ENCODE results near the gene RUNX1.

Gene RUNX1

DNA sequence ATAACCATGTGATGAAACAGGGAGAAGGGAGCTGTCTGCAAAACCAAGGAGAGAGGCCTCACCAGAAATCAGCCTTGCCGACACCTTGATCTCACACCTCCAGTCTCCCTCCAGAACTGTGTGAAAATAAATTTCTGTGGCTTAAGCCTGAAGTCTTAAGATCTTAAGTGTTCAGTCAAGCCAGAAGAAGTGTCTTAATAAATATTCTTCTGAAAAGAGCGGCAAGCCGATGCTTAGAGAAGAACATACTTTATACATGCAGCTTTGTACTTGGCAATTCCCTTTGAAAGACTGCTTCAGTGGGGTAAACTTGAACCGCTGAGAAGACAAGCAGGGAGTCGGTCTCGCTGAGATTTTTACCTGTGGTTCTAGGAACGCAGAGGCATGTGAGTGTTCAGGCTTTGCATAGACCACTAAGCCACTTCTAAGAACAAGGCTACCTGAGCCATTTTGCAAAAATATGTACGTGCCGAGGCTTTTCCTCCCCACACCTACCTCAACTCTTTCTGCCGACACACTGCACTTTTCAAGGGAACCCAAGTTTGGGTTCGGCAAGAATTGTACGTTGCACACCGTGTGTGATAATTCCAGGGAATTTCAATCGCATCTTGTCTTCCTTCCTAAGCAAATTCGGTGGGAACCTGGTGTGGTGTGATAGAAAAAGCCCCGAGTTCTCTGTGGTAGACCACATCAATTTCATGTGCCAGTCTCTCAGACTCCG, 3.4 kb downstream of the RUNX1 start:
- TF ChIP-seq, protein P1, sequence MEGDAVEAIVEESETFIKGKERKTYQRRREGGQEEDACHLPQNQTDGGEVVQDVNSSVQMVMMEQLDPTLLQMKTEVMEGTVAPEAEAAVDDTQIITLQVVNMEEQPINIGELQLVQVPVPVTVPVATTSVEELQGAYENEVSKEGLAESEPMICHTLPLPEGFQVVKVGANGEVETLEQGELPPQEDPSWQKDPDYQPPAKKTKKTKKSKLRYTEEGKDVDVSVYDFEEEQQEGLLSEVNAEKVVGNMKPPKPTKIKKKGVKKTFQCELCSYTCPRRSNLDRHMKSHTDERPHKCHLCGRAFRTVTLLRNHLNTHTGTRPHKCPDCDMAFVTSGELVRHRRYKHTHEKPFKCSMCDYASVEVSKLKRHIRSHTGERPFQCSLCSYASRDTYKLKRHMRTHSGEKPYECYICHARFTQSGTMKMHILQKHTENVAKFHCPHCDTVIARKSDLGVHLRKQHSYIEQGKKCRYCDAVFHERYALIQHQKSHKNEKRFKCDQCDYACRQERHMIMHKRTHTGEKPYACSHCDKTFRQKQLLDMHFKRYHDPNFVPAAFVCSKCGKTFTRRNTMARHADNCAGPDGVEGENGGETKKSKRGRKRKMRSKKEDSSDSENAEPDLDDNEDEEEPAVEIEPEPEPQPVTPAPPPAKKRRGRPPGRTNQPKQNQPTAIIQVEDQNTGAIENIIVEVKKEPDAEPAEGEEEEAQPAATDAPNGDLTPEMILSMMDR (IDR thresholded peaks at IDR 0.05; ENCODE audit: insufficient read depth, low read length, poor library complexity, severe bottlenecking) = no peak
- no peaks in the 10 kb centered on the region for H3K27me3 ChIP-seq (replicated peaks; ENCODE audit: control insufficient read depth, insufficient read depth, low read length)
- H3K36me3 ChIP-seq (ENCODE audit: control insufficient read depth, insufficient read depth, low read length) = no peaks in the 10 kb centered on the region
- H3K4me3 ChIP-seq (replicated peaks; ENCODE audit: low read depth, low read length) = no peak overlapping the region
- DNase-seq (ENCODE audit: extremely low read depth, insufficient read length) = peak; percentile 35

DNA sequence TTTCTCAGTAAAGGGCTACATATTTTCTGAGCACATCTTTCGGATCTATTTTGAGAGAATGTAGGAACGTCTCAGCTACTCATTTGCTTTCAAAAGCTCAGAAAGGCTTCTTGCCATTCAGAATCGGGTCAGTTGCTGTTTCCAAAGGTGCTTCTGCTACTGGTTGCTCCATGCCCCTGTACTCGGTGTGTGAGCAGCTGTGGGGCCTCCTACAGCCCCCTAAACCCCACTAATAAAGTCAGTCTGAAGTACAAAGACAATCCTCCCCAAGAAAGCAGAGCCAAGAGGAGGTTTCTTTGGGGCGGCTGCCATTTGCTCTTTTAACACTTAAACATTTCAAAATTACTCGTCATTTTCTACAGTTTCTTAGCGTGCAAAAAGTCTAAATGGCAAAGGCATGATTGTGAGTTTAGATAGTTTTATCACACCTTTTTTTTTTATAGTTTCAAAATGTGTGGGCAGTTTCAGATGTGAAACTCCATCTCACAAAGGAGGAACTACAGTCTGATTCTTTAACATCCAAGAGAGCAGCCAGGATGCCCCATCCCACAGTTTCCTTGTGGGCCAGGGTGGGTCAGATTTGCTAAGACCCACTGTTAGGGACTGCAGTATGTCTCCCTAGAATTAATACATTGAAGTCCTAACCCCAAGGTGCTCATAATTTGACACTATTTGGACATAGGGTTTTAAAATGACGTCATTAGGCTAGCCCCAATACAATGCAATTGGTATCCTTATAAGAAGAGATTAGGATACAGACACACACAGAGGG, 4.1 kb downstream of the RUNX1 start:
- TF ChIP-seq, protein P1 (IDR thresholded peaks at IDR 0.05; ENCODE audit: insufficient read depth, low read length, poor library complexity, severe bottlenecking) = no peak
- no peaks in the 10 kb centered on the region for H3K27me3 ChIP-seq (replicated peaks; ENCODE audit: control insufficient read depth, insufficient read depth, low read length)
- no peak overlapping the region for H3K4me3 ChIP-seq (replicated peaks; ENCODE audit: low read depth, low read length)
- H3K36me3 ChIP-seq (ENCODE audit: control insufficient read depth, insufficient read depth, low read length) = no peaks in the 10 kb centered on the region
- DNase-seq (ENCODE audit: extremely low read depth, insufficient read length) = peak; percentile 62

DNA sequence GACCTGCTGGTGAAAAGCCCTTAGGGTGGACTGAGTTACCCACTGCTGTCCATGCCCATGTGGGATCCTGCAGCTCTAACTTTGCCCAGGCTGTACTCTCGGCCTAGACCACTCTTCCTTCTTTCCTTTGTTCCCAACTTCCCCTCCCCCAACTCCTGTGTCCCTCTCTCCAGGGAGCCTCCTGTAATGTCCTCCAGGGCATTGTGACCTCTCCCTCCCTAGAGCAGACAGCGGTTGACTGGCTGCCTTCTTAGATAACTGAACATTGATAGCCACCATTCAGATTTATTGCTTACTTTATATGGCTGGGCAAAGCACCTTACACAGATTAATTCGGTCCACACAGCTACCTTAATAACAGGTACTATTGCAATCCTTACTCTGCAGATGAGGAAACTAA, 5.0 kb downstream of the RUNX1 start:
- TF ChIP-seq, protein P1 (IDR thresholded peaks at IDR 0.05; ENCODE audit: insufficient read depth, low read length, poor library complexity, severe bottlenecking) = no peak
- H3K36me3 ChIP-seq (ENCODE audit: control insufficient read depth, insufficient read depth, low read length) = no peaks in the 10 kb centered on the region
- H3K4me3 ChIP-seq (replicated peaks; ENCODE audit: low read depth, low read length) = no peak overlapping the region
- DNase-seq (ENCODE audit: extremely low read depth, insufficient read length) = no peak
- H3K27me3 ChIP-seq (replicated peaks; ENCODE audit: control insufficient read depth, insufficient read depth, low read length) = no peaks in the 10 kb centered on the region

DNA sequence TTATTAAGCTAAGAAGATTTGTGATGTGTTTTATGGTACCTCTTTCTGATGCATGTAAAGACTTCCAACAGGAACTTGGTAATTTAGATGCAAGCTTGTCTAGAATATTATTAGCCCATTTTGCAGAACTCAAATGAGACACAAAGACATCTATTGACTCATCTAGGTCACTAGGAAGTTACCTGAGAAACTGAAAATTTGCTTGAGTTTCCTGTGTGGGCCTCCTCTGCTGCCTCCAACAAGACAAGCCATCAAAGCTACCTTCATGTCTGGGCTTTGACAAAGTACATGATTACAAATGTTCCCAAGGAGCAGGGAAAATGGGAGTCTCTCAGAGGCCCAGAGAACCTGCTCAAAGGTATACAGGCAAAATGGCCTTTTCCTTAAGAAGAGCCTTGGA, 5.6 kb downstream of the RUNX1 start:
- H3K27me3 ChIP-seq (replicated peaks; ENCODE audit: control insufficient read depth, insufficient read depth, low read length) = no peaks in the 10 kb centered on the region
- no peak overlapping the region for H3K4me3 ChIP-seq (replicated peaks; ENCODE audit: low read depth, low read length)
- no peaks in the 10 kb centered on the region for H3K36me3 ChIP-seq (ENCODE audit: control insufficient read depth, insufficient read depth, low read length)
- TF ChIP-seq, protein P1 (IDR thresholded peaks at IDR 0.05; ENCODE audit: insufficient read depth, low read length, poor library complexity, severe bottlenecking) = no peak
- DNase-seq (ENCODE audit: extremely low read depth, insufficient read length) = peak; percentile 48

DNA sequence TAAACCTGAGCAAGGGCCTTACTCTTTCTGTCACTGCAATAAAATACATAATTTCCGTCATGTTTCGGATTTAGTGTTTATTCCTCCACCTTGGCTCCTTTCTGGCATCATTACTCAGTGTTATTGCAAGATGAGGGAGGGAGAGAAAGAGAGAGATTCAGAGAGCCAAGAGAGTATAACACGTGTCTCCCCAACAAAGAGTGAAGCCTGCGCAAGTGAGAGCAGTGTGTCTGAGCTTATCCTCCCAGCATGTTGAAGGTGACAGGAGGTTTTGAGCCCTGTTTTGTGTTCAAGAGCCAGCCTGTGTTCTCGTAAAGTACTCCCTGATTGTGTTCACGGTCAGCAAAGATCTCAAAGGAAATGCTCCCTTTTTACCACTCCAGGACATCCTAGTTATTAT, 6.3 kb downstream of the RUNX1 start:
- no peaks in the 10 kb centered on the region for H3K36me3 ChIP-seq (ENCODE audit: control insufficient read depth, insufficient read depth, low read length)
- TF ChIP-seq, protein P1 (IDR thresholded peaks at IDR 0.05; ENCODE audit: insufficient read depth, low read length, poor library complexity, severe bottlenecking) = no peak
- H3K4me3 ChIP-seq (replicated peaks; ENCODE audit: low read depth, low read length) = no peak overlapping the region
- DNase-seq (ENCODE audit: extremely low read depth, insufficient read length) = no peak
- H3K27me3 ChIP-seq (replicated peaks; ENCODE audit: control insufficient read depth, insufficient read depth, low read length) = no peaks in the 10 kb centered on the region
